ENCODE results near the gene MCF2L.

DNA sequence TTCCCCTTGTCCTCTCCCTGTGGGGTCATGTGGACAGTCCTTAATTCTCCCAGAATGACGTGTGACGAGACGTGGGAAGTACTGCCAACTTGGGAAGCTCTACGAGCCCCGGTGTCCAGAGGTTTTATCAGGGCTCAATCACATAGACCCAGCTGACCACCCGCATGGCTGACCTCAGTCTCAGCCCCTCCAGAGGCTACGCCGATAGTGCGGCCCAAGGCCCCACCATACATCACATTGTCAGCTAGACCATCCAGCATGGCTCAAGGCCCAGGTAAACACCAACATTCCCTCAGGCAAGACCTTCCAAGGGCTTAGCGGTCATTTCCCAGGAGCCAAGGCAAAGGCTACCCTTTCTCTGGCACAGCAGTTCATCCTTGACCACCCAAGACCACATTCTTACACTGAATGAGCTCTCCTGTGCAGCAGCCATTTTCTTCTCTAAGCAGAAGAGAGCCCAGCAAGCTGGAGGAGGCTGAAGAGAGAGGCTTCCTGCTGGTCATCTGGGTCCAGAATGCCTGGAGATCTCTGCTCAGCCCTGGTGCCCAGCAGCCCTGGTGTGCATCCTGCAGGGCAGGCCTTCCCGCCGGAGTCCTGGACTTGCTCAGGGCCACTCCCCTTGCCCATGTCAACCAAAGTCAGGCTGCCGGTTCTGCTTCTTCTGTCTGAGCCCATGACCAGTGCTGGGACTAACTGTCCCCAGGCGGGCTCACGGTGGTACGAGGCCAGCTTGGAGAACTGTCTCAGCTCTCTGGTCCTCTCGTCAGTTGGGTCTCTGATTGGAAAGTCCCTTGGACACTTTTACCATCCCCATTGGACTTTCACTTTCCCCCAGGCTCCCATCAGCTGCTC, 145.7 kb downstream of the MCF2L start:
- TF ChIP-seq POLR2AphosphoS5 (IDR thresholded peaks at IDR 0.05; ENCODE audit: low read depth, low read length) (no peak), TAF1 (IDR thresholded peaks at IDR 0.05; ENCODE audit: borderline replicate concordance, insufficient read depth, low read length) (no peak), REST (IDR thresholded peaks at IDR 0.05; ENCODE audit: insufficient read depth in 1 of 2, low read depth in 2 of 2, low read length in 2 of 2) (no peak), SIN3A (IDR thresholded peaks at IDR 0.05; ENCODE audit: borderline replicate concordance, insufficient read depth, low read length) (no peak), FOXP2 (optimal IDR thresholded peaks at IDR 0.05; ENCODE audit: borderline replicate concordance, extremely low read depth, extremely low read length, insufficient read depth) (no peak)
